Measurements from ENCODE around the gene WDR13. TPM values are rescaled to one million over a fixed set of nuclear protein-coding genes. Genes with fewer than 3 reads are reported as not detected.
A peak's percentile ranks its signal among the peaks of the same experiment; 100 is the strongest.

WDR13 gene
- total RNA-seq, 1 donor from 2014 or later = 20.9 TPM

- DNase-seq (ENCODE audit: low spot score) = peak; percentile 91
- H3K9me3 Mint-ChIP-seq = peaks cover 3% of the 10 kb centered on the region
- TF ChIP-seq CTCF (IDR thresholded peaks at IDR 0.05) = peak; percentile 60
- no peak for TF ChIP-seq EZH2phosphoT487 (IDR thresholded peaks at IDR 0.05)
These were observed 34.2 kb downstream of the WDR13 start for GRCh38 chrX:48631376-48632090.

GRCh38 chrX:48632207-48632606 lies 34.9 kb downstream of the WDR13 start:
- no peak overlapping the region for H3K4me3 ChIP-seq
- no peaks in the 10 kb centered on the region for H3K79me2 ChIP-seq (ENCODE audit: low read depth)
- peaks cover 7% of the 10 kb centered on the region for H3F3A ChIP-seq (ENCODE audit: low read depth)
- H3K36me3 ChIP-seq = no peaks in the 10 kb centered on the region
- DNase-seq (ENCODE audit: low spot score) = no peak
- no peak for TF ChIP-seq EZH2 (IDR thresholded peaks at IDR 0.05)
- TF ChIP-seq CTCF (IDR thresholded peaks at IDR 0.05) = no peak
- TF ChIP-seq EZH2phosphoT487 (IDR thresholded peaks at IDR 0.05) = no peak
- H3K27me3 ChIP-seq = no peaks in the 10 kb centered on the region
- Mint-ChIP-seq H3K27me3 (ENCODE audit: insufficient read depth, low read depth) (no peaks in the 10 kb centered on the region), H3K27ac (no peak overlapping the region), H3K4me1 (no peaks in the 10 kb centered on the region), H3K36me3 (no peaks in the 10 kb centered on the region), H3K4me3 (no peak overlapping the region), H3K9me3 (no peaks in the 10 kb centered on the region)
- H3K4me2 ChIP-seq = no peak overlapping the region
- H4K20me1 ChIP-seq (ENCODE audit: low read depth) = no peaks in the 10 kb centered on the region
- no peak overlapping the region for H2AFZ ChIP-seq (replicated peaks)
- H3K27ac ChIP-seq = no peak overlapping the region
- no peak overlapping the region for H3K9ac ChIP-seq
- H3K4me1 ChIP-seq = no peaks in the 10 kb centered on the region
- no peaks in the 10 kb centered on the region for H3K9me3 ChIP-seq (ENCODE audit: low read depth)

More at GRCh38 chrX:48631376-48632090, 34.2 kb downstream of the WDR13 start:
- Histone ChIP-seq H3K9ac (no peak overlapping the region), H3K4me1 (no peaks in the 10 kb centered on the region), H3F3A (ENCODE audit: low read depth) (peaks cover 7% of the 10 kb centered on the region), H3K27me3 (no peaks in the 10 kb centered on the region), H3K9me3 (ENCODE audit: low read depth) (no peaks in the 10 kb centered on the region), H3K79me2 (ENCODE audit: low read depth) (no peaks in the 10 kb centered on the region), H2AFZ (replicated peaks) (no peak overlapping the region), H3K27ac (no peak overlapping the region), H3K36me3 (no peaks in the 10 kb centered on the region), H3K4me2 (peak overlapping the region; percentile 16), H3K4me3 (no peak overlapping the region), H4K20me1 (ENCODE audit: low read depth) (no peaks in the 10 kb centered on the region)
- Mint-ChIP-seq H3K4me1 (no peaks in the 10 kb centered on the region), H3K4me3 (no peak overlapping the region), H3K27me3 (ENCODE audit: insufficient read depth, low read depth) (no peaks in the 10 kb centered on the region), H3K36me3 (no peaks in the 10 kb centered on the region), H3K27ac (peak overlapping the region; percentile 60)

GRCh38 chrX:48636301-48636700 lies 39.0 kb downstream of the WDR13 start:
- Histone ChIP-seq H3K79me2 (ENCODE audit: low read depth) (no peaks in the 10 kb centered on the region), H2AFZ (replicated peaks) (no peak overlapping the region), H3K9me3 (ENCODE audit: low read depth) (no peaks in the 10 kb centered on the region), H3K27me3 (no peaks in the 10 kb centered on the region), H3K27ac (no peak overlapping the region), H3K4me2 (no peak overlapping the region), H3K4me3 (no peak overlapping the region), H3K36me3 (no peaks in the 10 kb centered on the region), H3K4me1 (no peaks in the 10 kb centered on the region), H4K20me1 (ENCODE audit: low read depth) (no peaks in the 10 kb centered on the region), H3F3A (ENCODE audit: low read depth) (peaks cover 7% of the 10 kb centered on the region), H3K9ac (no peak overlapping the region)
- Mint-ChIP-seq H3K4me1 (no peaks in the 10 kb centered on the region), H3K27ac (no peak overlapping the region), H3K4me3 (no peak overlapping the region), H3K27me3 (ENCODE audit: insufficient read depth, low read depth) (no peaks in the 10 kb centered on the region), H3K9me3 (peaks cover 4% of the 10 kb centered on the region), H3K36me3 (no peaks in the 10 kb centered on the region)
- TF ChIP-seq EZH2 (IDR thresholded peaks at IDR 0.05) = no peak
- no peak for TF ChIP-seq CTCF (IDR thresholded peaks at IDR 0.05)
- TF ChIP-seq EZH2phosphoT487 (IDR thresholded peaks at IDR 0.05) = no peak
- no peak for DNase-seq (ENCODE audit: low spot score)

Data from neural progenitor cell (in vitro differentiated cells).